ENCODE measurements around the gene SPNS1.

SPNS1 gene

GRCh38 chr16:29029168-29029994, 54.8 kb downstream of the SPNS1 start:
- no peak for DNase-seq

DNA sequence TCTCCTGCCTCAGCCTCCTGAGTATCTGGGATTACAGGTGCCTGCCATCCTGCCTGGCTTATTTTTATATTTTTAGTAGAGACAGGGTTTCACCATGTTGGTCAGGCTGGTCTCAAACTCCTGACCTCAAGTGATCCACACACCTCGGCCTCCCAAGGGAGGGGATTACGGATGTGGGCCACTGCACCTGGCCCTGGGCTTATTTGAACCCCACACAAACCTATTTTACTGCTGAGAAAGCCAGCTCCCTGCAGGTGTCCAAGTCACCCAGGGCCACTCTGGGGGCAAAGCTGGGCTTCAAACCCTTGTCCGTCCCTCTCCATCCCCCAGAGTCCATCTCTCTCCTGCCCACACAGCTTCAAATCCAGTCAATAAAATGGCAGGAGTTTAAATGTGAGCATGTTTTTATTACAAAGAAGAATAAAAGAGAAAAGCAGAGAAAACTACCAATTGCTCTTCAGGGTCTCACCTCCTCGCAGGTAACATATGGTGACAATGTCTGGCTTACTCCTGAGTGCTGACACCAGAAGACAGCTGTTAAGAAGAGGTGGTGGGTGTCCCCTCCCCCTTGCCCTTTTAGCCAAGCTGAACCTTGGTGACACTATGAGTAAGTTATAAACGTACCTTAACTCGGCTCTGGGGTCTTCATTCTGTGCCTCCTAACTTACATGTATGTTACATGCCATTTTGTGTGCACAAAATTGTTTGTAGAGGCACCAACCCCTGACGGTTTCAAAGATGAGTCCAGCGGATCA, 55.7 kb downstream of the SPNS1 start:
- no peak for DNase-seq

Measured in NCI-H1105 (cell line).